Aorta (tissue), 5 donors: ENCODE results near the gene NRG3. TPM values are rescaled to one million over a fixed set of nuclear protein-coding genes. Genes with fewer than 3 reads are reported as not detected.
"Not testable (repeated sequence)": the region's sequence is repeated elsewhere in the genome, so short reads cannot be mapped to it uniquely, and the experiment has no call there.

ENCODE experiments used
- ATAC-seq: fragments of 200-7000 bp; cut with Tn5 transposase; one replicate; pipeline ENCODE4 v1.9.1; 2022; ENCODE audit warnings: moderate library complexity; ENCODE audit not compliant: low FRiP score
- DNase-seq, 2 donors: peaks; one replicate each; pipeline ENCODE4 v3.0.0-alpha.2; 2020
- H3K27ac ChIP-seq, 2 donors: one replicate each; pipeline ENCODE4 v1.5.1; 2013; ENCODE audit warnings: low read length in 2 of 2, mild to moderate bottlenecking in 2 of 2, moderate library complexity in 2 of 2, control low read depth in 1 of 2, inconsistent platforms in 1 of 2, low read depth in 1 of 2
- H3K27me3 ChIP-seq, 2 donors: one replicate each; pipeline ENCODE4 v1.6.1; 2013; ENCODE audit warnings: control low read depth in 1 of 2, low read length in 1 of 2, mild to moderate bottlenecking in 1 of 2, moderate library complexity in 1 of 2; ENCODE audit not compliant: insufficient read depth in 2 of 2, control insufficient read depth in 1 of 2
- H3K36me3 ChIP-seq, 2 donors: one replicate each; pipeline ENCODE4 v1.6.1; 2013; ENCODE audit warnings: control low read depth in 1 of 2, low read length in 1 of 2, mild to moderate bottlenecking in 1 of 2; ENCODE audit not compliant: insufficient read depth in 2 of 2, control insufficient read depth in 1 of 2
- H3K4me1 ChIP-seq, 2 donors: one replicate each; pipeline ENCODE4 v1.6.1; 2013; ENCODE audit warnings: low read length in 2 of 2, control low read depth in 1 of 2, mild to moderate bottlenecking in 1 of 2, moderate library complexity in 1 of 2; ENCODE audit not compliant: insufficient read depth in 2 of 2, control insufficient read depth in 1 of 2
- H3K4me3 ChIP-seq, 2 donors: one replicate each; pipeline ENCODE4 v1.5.1; 2013; ENCODE audit warnings: low read length in 2 of 2, control low read depth in 1 of 2, mild to moderate bottlenecking in 1 of 2
- H3K9me3 ChIP-seq: one replicate; pipeline ENCODE4 v1.6.1; 2013; ENCODE audit warnings: mild to moderate bottlenecking, low read length; ENCODE audit not compliant: control insufficient read depth
- WGBS, 2 donors: extraction: QIAGEN DNeasy Blood & Tissue Kit; methylation state at CpG; one replicate each; pipeline ENCODE4 v1.1.7; 2013; 5-methylcytosine and 5-hydroxymethylcytosine counted together
- intact Hi-C, 2 donors: fragments of 100-400 bp; cut with DNase I; formaldehyde crosslinking; loops; one replicate each; pipeline versions ENCODE4 v1.14.2 to v1.15.0; 2022
- polyA plus RNA-seq, 2 donors: library from polyadenylated mRNA; stranded (reverse); fragments of 200-250 nt; gene quantifications; one replicate each; pipeline ENCODE4 v1.2.3, GENCODE V29; 2013
- total RNA-seq, 2 donors: library from RNA; stranded (reverse); fragmentation: NEBNext Ultra II Directional; extraction: Animal tissue kit (Norgen Biotek cat#: 25700); gene quantifications; one replicate each; pipeline ENCODE4 v1.2.1, GENCODE V29; 2021
- donor health status: healthy with polysubstance abuse.
- donor health status: Bipolar disorder and iron deficiency.
- donor health status: DM: no; HTN: no; CAD: no.
- donor health status: DM: no; HTN: no; CAD: no.
- donor health status: DM: yes; HTN: yes; CAD: no.

The NRG3 gene
- total and polyA plus RNA-seq, 4 donors, result 0.50 to 1.1 (median 0.84) TPM

DNA sequence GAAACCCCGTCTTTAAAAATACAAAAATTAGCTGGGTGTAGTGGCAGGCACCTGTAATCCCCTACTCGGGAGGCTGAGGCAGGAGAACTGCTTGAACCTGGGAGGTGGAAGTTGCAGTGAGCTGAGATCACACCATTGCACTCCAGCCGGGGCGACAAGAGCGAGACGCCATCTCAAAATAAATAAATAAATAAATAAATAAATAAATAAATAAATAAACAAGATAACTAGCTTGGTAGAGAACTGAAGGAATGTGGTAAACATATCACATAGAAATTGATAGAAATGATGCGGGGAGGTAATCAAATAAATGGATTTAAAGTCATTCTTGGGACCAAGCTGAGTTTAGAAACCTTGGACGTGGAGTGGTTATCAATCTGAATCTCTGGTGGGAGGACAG, 1131.5 kb downstream of the NRG3 start:
- H3K36me3 ChIP-seq, intact Hi-C loops, H3K9me3 ChIP-seq, H3K4me1 ChIP-seq, DNase-seq, ATAC-seq, H3K4me3 ChIP-seq, H3K27ac ChIP-seq, H3K27me3 ChIP-seq: not testable (repeated sequence)
- WGBS, 2 donors, result 89 to 97% methylated on average over 8 of the region's 8 CpGs

DNA sequence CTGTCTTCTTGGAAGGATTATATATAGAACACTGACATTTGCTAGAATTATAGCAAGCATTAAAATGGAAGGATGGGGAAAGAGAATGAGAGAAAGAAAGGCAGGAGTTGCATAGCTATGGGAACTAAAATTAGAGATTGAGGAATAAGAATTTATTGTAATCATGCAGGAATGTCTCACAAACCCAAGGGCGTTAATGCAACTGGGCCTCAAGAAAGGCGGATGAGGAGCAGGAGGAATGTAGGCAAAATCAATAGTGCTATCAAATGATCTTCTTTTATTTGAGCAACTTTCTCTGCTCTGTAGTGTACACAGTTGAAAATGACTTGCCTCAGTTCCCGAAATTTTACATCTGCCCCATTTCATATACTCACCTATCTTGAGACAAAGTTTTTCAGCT, 1132.5 kb downstream of the NRG3 start:
- Histone ChIP-seq H3K9me3 (no peaks in the 10 kb centered on the region), H3K27ac (no peak overlapping the region), H3K4me3 (no peak overlapping the region), H3K27me3 (no peaks in the 10 kb centered on the region), H3K36me3 (no peaks in the 10 kb centered on the region), H3K4me1 (no peaks in the 10 kb centered on the region)
- ATAC-seq, result no peak
- intact Hi-C loops, result no loop called here
- 87 to 90% methylated on average over 3 of the region's 3 CpGs for WGBS, 2 donors
- no peak for DNase-seq

DNA sequence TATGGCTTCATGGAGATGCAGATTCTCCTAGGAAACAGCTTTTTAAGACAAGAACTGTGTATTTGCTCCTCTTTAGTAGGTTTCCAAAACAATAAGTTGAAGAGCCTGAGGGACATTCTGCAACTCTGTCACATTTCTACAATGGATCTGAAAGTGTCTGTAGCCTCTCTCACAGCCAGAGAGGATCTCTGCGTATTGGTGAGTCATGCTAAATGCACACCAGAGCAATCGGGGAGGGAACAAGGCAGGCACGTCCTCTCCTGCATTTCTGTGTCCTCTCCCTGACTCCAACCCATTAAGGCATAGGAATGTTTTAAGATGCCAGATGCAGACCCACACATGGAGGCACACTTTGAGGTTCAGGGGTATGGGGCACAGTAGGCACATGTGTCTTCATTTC, 1137.9 kb downstream of the NRG3 start:
- no peak overlapping the region for H3K4me3 ChIP-seq
- no peaks in the 10 kb centered on the region for H3K27me3 ChIP-seq
- ATAC-seq (no peak), DNase-seq (no peak)
- H3K4me1 ChIP-seq, result no peaks in the 10 kb centered on the region
- no peaks in the 10 kb centered on the region for H3K9me3 ChIP-seq
- H3K27ac ChIP-seq, result no peak overlapping the region
- no peaks in the 10 kb centered on the region for H3K36me3 ChIP-seq
- WGBS, 2 donors, result 84 to 86% methylated on average over 3 of the region's 3 CpGs
- intact Hi-C loops, result no loop called here

DNA sequence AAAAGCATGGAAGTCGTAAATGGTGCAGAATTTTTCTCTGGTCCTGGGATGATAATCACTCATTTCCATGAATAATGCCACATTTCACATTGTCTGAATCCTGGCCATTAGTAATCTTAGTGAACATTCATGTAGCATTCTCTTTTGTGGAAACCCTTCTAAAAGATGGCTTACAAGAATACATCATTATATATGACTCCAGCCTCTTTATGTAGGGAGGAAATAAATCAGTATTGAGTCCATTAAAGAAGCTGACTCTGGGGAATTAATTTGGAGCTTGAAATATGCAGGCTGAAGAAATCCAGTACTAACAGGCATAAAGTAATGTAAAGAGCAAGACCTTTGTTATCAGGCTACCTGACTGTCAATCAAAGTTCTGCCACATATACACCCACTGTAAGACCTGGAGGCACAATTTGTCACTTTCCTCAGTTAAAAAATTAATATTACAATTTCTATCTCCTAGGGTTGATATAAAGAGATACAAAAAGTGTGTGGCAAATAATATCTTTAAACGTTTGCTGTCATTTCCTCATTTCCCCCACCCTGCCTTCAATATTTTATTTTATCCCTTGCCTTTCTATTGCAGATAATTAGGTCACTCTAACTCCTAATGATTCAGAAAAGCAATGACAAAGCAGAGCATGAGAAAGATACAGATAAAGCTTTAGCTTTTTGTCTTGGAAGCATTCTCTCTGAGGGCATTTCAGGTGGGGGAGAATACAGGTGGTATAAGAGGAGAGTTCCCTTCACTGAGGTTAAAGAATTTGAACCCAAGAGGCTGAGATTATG, 1142.3 kb downstream of the NRG3 start:
- Histone ChIP-seq H3K4me3 (no peak overlapping the region), H3K4me1 (no peaks in the 10 kb centered on the region), H3K9me3 (no peaks in the 10 kb centered on the region), H3K27me3 (no peaks in the 10 kb centered on the region), H3K36me3 (no peaks in the 10 kb centered on the region), H3K27ac (no peak overlapping the region)
- 81 to 86% methylated on average over 2 of the region's 2 CpGs for WGBS, 2 donors
- intact Hi-C loops, result no loop called here
- ATAC-seq, result no peak
- DNase-seq, result no peak

DNA sequence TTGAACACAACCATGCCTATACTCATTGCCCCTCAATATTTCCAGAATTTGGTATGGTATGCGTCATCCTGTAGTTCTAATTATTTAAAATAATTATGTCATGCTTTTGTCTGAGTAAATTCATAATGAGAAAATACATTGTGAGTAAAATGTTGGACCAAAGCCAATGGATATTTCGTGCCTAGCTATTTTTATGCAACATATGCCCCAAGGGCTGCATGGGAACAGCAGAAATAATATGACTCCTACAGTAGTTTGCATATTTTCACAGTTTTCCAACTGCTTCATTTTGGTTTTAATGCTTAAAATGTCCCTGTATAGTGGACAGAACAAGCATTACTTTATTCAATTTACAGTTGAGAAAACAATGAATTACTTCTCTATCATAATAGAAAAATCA, 1148.7 kb downstream of the NRG3 start:
- no peaks in the 10 kb centered on the region for H3K4me1 ChIP-seq
- DNase-seq, result no peak
- no peak for ATAC-seq

More for the DNA sequence above, 1148.7 kb downstream of the NRG3 start:
- no peaks in the 10 kb centered on the region for H3K27me3 ChIP-seq
- H3K36me3 ChIP-seq, result no peaks in the 10 kb centered on the region
- no peak overlapping the region for H3K27ac ChIP-seq
- no peaks in the 10 kb centered on the region for H3K9me3 ChIP-seq
- WGBS, 2 donors, result 39 to 41% methylated on average over 2 of the region's 2 CpGs
- intact Hi-C loops, result no loop called here
- H3K4me3 ChIP-seq, result no peak overlapping the region
